NCI-H82 treated with DMSO at 0.1 percent for 48 hours (cell line): ENCODE measurements around the gene MOG.

ENCODE experiments used
- DNase-seq: peaks from one replicate; lab custom pipeline; 2025; ENCODE audit not compliant: unreplicated experiment; lab: John Stamatoyannopoulos, UW

MOG gene

DNA sequence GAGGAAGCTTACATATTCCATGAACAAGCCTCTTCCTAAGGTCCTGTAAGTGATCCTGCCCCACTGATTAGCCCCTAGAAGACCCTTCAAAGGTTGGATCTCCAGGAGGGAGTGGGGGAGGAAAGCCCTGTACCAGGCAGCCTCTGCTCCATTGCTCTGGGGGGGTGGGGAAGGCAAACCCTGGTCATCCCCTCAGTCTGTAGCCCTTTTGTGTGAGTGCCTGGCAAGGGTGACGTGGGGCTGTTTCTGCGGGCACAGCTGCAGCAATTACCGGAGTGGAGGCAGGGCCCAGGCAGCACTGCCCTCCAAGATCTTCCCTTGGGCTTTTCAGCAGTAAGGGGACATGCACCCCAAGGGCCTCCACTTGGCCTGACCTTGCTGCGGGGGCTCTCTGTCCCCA, at the start of gene MOG:
TSS of gene MOG (plus strand) at position 295 of the 400 bp plus-strand sequence. CDS start 118 bp downstream, outside the sequence.
- DNase-seq, result no peak

DNA sequence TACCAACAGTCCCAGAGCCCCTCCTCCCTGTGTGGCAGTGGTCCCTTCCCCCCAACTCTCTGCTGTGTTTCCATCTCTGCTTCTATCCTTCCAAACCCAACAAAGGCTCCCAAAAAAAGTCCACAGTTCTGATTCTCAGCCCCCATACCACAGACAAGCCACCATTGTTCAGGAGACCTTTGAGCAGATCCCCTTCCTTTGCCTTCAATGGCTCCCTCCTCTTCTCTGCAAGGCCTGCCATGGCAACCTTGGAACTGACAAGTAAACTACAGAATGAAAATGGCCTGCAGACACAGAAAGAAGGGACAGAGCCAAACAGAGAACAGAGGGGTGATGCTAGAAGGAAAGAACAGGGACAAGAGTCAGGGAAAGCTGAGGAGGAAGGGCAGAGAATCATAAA, 48.8 kb upstream of the MOG start:
- no peak for DNase-seq

DNA sequence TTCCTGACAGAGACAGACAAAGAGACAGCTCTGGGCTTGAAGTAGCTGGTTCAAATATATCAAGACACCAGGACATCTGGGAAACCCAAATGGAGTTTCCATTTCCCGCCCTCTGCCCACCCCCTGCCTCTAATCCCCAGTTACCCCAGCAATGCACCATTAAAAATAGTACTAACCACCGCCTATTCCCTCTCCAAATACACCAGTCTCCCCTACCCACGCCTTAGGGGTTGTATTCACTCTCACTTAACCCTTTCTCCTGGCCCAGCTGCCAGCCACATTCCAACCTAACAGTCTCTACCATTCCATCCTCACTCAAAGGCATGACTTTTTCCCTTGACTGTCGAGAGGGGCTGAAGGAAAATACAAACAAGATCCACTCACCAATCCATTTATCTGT, 46.4 kb upstream of the MOG start:
- no peak for DNase-seq

DNA sequence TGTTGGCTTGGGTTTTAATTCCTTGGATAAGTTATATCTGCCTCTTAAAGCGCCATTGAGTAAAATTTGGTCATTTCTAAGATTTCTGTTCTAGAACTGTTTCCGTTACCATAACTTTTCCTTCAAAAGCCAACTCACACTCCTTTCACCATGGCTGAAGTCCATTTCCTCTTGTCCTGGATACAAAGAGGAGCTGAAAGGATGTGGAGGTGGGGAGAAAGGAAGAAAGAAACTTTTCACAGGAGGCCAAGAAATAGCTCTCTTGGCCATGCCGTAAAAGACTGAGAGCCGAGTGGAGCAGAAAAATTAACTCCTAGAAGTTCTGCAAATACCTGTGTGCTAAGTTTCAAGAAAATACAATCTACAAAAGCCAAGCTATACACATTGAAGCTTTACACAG, 45.5 kb upstream of the MOG start:
- DNase-seq, result no peak

DNA sequence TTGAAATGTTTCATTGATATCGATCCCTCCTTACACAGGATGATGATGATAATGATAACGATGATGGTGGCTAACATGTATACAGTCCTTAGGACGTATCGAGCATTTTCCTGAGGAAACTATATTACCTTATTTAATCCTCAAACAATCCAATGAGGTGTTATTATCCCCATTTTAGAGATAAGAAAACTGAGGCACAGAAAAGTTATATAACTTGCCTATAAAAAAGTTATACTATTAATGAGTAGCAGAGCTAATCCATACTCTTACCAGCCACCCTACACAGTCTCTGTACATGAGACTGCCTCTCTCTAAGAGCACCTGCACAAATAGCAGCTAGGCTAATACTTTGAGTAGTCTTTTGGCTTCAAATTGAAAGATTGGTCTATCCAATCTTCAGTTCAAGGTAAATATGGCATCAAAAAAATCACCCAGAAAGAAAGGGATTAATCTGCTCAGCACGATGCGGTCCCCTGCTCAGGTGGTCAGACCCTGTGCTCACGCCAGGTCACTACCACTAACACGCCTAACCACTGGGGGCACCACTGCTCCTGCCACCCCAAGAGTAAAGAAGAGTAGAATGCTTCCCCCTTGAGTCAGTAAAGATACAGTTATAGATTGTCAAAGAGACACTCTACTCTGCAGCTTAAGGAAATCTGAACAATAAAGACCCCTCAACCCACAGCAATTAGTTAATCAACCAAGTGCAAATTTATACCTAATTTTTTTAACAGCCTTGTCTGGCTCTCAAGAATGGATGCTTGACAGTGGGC, 38.9 kb upstream of the MOG start:
- no peak for DNase-seq

DNA sequence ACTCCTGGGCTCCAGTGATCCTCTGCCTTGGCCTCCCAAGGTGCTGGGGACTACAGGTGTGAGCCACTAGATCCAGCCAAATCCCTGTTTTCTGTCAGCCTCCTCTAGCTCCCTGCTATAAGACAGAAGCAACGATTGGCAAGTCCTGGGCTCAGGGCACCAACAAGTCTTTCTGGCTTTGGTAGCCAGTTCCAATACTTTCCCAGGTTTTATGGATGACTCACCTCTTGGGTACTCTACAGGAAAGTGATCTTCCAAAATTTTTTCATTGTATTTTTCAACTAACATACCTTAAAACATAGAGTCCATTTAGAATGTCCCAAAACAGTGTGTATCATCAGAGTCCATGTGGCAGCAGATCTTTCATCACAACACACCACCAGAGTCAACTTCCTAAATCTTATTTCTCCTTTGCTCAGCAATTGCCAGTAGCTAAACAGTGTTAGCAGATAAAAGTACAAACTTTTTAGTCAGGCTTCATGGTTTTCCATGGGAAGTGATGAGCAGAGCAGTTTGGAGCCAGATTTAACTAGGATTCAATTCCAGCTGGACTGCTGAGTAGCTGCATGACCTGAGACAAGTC, 37.2 kb upstream of the MOG start:
- no peak for DNase-seq

DNA sequence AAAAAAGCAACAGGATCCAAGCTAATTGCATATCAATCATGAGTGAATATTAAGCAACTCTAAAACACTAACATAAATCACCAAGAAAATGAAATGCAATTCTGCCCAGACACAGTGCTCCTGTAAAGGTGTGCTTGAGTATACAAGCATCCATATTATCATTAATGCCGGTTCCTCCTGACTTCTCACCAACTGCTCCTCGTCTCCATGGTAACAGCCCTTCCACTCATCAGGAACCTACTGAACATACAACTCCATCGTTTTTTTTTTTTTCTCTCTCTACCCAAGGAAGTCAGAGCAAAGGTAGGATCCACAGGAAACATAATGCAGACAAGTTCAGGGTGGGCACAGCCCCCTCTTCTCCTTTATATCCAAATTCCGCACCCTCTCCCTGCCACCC, 36.3 kb upstream of the MOG start:
- no peak for DNase-seq

DNA sequence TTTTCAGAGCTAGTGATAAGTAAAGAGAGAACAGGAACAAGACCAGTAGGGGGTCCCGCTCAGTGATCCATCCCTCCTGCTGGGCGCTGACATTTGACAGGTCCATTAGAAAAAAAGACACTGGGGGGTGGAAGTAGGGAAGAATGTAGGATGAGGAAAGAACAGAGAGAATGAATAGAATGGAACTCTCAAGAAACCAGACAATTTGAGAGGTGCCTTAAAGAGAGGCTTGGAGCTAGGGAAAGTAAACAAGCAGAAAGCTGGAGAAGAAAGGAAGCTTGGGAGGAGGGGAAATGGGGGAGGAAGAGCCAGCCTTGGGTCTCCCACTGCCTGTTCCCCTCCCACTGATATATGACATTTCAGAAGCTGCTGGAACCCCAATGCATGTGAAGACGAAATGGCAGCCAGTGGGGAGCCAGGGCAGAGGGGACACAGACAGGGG, 32.4 kb upstream of the MOG start:
- no peak for DNase-seq

DNA sequence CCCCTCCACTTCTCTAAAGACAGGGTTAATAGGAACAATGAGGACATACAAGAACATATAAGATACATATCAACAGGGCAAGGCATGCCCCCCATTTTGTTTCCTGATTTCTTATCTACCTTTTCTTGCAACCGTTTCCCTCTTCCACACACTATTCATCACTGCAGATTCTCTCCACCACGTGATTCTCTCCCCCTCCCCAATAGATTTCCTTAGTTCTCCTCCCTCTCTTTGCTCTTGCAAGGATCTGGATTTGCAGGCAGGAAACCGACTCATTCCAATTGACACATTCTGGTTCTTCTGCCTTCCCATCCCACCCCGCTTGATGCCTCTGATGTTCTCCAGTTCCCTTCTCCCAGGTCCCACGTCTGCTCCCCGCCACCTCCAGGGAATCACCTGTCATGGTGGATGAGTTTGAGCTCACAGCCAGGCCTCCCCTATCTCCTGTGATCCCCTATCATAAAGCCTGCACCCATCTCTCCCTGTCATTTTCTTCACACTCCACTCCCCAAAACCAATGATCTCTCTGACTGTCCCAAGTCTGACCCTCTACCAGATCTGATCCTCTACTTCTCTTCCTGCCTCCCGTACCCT, 31.5 kb upstream of the MOG start:
- no peak for DNase-seq

DNA sequence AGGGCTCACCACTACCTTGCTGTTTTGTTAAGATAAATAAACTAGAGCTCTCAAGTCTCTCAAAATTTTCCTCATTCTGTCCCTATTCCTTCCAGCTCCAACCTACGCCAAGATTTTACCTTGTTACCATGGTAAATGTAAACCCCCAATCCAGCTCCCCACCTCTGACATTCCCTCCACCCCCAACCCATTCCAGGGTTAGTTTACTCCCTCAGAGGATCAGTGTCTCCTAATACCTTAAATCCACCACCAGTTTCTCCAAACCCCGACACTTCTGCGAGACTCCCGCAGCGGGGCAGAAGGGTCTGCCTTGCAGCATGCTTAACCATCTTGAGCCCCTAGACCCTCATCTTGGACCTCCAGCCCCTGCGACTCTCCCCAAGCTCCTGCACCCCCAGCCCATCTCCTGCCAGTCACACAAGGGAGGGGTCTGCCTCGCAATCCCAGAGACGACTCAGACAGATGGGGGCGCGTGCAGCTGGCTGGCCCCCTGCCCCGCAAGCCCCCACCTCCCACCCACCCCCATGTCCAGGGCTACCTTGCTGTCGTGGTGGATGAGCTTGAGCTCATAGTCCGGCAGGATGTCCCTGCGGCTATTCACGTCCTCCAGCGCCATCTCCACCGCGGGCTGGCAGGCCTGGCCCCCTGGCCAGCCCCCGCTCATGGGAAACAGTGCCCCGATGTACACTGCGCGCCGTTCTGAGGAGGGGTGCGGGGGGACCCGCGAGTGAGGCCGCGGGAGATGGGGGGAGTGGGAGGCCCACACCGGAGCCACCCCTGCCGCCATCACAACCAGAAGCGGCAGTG, 29.7 kb upstream of the MOG start:
- DNase-seq, result no peak

DNA sequence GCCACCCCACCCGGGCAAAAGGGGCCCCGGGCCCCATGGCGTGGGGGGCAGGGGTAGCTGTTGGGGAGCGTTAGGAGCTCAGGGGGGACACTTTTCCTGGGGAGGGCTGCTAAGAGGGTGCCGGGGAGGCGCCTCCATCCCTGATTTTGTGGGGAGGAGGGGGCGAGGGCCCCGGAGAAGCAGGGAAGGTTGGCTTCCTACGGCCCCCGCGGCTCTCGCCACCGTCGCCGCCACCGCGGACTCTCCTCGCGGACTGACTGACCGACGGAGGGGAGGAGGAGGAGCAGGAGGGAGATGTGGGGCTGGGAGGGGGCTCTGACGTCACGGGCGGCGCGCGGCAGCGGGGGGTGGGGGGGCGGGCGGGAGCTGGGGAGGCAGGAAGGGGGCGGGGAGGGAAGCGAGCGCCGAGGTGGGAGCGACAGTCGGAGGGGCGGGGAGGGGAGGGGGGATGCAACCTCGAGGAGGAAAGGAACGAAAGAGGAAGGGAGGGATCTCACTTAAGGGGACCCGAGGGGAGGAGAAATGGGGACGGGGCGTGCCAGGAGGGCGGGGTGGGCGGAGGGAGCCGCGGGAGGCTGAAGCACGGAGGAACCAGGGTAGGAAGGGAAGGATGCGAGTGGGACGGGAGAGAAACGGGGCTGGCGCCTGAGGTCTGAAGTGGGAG, 29.0 kb upstream of the MOG start:
- peak; percentile 77 for DNase-seq

DNA sequence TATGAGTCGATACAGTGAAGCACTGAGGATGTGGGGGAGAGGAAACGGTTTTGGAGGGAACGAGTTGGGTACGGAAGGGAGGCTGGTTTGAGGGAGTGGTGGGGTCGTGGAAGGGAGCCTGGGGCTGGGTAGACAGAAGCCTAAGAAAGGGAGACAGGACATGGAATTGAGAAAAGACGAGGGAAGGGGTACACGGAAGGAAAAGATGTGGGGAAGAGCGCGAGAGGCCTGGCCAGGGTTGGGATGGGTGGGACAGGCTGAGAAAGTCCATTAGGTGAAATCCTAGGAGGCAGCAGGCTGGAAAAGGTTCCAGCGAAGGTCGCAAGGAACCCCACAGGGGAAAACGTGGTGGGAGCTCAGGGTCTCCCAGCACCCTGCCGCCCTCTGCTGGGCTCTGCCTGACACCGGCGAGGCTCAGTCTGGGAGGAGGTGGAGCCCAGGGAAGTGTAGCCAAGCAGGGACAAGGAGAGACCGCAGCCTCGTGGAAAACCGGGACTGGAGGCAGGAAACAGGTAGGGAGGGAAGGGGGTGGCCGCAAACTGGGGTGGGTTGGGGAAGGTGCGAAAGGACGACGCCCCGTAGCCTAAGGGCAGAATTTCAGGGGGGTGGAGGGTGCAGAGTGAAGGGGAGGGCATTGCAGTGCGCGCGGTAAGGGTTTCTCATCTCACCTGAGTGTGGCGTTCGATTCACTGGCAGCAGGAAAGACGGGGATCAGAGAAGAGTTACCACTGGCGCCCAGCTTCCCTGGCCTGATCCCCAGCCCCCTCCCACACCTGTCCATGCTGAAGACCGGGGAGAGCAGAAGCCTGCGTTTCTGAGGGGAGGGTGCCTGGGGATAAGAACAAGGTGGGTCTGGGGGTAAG, 28.2 kb upstream of the MOG start:
- DNase-seq, result peak; percentile 80

DNA sequence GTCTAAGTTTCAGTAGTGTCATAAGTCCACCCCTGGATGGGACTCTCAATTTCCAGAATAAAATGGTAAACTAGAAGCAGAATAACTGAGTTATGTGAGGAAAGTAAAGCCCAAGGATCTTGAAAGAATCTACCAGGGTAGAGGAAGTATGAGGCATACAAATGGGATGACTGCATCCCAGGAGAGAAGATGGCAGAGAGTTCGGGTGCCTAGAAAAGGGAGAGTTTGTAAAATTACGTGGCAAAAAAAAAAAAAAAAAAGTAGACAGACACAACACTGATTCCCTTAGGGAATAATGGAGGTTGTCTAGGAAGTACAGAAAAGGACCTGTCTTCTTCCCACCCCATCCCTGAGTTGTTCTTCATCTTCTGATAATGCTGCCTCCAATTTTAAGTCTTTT, 27.3 kb upstream of the MOG start:
- no peak for DNase-seq

DNA sequence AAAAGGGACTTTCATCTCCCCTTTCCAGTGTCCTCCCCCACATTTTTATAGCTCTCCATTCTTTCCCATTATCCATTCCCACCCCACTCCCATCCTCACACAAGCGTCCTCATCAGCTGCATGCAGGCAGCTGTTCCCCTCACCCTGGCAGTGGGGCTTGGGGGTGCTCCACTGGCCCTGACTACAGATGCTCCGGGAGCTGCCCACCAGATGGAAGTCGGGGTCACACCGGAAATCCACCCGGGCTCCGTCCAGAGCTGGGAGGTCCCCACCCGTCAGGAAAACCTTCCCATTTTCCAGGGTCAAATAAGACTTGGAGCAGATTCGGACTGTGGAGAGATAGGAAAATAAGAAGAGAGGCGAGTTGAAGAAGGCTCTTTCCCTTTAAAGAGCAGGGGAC, 26.6 kb upstream of the MOG start:
- no peak for DNase-seq

DNA sequence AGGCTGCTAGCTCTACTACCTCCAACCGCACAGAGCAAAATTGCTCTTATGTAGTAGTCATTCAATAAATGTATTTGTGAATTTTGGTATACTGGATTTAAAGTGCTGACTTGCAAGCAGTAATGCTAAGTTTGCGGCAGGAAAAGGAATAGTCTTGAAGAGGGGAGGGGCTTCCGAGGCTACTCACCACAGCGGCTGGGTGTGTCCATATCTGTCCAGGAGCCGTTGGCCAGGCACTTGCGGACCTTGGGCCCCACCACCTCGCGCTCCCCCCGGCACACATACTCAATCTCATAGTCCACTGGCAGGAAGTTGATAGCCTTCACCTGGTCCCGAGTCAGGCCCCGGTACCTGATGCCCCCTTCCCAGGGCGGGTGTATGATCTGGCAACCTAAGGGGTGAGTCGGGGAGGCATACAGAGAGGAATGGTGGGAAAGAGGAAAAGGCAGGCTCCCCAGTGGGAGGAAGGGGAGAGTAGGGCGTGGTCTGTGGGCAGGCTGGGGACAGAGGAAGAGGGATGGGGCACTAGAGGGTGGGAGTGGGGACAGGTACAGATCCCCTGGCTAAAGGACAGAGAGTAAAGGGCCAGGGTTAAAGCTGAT, 25.6 kb upstream of the MOG start:
- DNase-seq, result no peak

DNA sequence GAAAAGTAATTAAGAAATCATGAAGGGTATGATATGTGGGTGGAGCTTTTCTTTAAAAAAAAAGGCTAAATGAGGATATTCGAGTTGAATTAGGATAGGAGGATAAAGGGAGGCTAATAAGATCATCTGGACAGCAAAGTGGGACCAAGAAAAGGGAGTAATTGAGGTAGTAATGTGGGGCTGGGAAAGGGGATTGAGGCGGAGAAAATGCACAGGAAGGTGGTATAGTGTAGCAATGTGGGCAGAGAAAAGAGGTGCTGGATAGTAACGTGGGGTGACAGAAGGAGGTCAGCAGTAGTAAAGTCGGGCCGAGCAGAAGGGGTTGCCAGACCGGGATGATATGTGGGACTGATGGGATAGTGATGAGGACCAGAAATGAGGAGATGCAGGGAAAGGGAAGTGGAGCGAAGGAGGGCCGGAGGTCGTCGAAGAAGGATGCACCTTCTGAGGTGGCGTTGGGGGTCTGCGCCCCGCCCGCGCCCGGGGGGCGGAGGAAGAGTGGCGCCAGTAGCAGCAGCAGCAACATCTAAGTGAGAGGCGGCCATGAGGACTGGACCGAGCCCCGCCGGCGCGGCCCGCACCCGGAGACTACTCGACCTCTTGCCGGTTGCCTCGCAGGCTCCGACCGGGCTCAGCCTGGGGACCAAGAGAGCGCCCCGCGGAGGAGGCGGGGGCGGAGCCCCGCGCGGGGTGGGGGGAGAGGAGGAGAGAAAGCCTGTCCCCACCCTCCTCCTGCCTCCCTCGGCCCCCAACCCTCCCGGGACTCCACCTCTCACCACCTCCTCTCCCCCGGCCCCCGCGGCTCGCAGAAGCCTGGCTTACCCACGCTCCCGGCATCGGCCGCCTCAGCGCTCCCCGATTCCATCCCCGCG, 24.8 kb upstream of the MOG start:
- DNase-seq, result no peak

DNA sequence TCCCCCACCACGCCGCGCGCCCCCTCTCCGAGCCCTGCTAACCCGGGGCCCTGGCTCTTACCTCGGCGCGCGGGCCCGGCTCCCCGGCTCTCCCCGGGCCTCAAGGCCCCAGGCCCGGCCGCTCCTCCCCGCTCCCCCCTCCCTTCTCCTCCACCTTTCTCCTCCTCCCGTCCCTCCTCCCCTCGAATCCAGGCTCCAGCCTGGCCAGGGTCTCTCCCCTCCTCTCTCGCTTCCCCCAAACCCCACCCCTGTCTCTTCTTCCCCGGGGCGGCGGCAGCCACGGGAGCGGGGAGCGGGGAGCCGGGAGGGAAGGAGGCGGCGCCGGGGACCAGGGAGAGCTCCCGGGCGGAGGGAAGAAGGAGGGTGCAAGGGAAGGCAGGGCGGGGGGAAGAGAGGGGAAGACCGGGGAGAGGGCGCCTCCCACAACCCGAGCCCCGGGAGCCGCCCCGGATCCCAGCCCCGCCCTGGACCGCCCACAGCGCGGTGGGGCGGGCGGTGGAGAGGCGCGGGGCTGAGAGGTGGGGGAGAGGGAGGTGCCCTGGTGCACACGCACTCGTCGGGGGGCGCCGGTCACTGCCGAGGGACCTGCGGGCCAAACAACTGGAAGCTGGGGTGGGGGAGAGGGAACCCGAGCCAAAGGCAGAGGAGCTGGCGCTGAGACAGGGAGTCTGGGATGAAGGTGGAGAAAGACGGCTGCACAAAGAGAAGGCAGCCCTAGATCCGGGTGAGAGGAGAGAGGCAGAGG, 23.9 kb upstream of the MOG start, which contains the start of gene GABBR1:
TSS of gene GABBR1 (minus strand) at position 395 of the 745 bp plus-strand sequence. CDS start 798 bp downstream, outside the sequence.
- DNase-seq, result peak; percentile 69

DNA sequence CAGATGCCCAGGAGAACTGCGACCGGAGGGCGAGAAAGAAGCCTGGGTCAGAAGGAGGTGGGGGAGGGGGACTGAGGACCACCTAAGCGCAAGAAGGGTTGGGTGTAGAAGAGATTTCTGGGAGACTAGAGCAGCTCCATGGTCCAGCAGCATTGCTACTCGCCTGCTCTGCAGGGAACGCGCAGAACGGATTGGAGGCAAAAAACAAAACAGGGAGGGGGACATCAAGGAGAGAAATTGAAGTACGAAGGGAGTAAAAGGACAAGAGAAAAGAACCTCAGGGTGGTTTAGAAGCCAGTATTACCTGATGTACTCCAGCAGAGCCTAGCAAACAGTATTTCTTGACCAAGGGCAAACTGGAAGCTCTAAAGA, 23.4 kb upstream of the MOG start:
- DNase-seq, result peak; percentile 58
